SK-N-SH (cell line): Measurements from ENCODE around the gene SRP14. TPM values are rescaled to one million over a fixed set of nuclear protein-coding genes. Genes with fewer than 3 reads are reported as not detected.

ENCODE experiments used
- CTCF ChIA-PET: fragments of 300-600, 350-600 bp; formaldehyde crosslinking; extraction: SDS; loops from one replicate; lab custom pipeline; 2021; lab: Yijun Ruan, JAX
- POLR2A ChIA-PET: fragments of 350-600 bp; sonication (Branson Sonifier 250); formaldehyde crosslinking; extraction: SDS; loops from one replicate; lab custom pipeline; 2020; ENCODE audit warnings: antibody characterized with exemption, inconsistent platforms; lab: Yijun Ruan, JAX
- DNase-seq: peaks from one replicate; pipeline ENCODE4 v3.0.0; 2012
- H2AFZ ChIP-seq: fragments of 200-600 bp; sonication (generic); 2 replicates; pipeline ENCODE4 v1.8.1; 2016; ENCODE audit warnings: antibody characterized with exemption, mild to moderate bottlenecking, low read depth
- H3F3A ChIP-seq: fragments of 200-600 bp; sonication (generic); replicated peaks from 2 replicates; pipeline ENCODE3; 2016; ENCODE audit warnings: antibody characterized with exemption, mild to moderate bottlenecking; ENCODE audit not compliant: insufficient read depth
- H3K27ac ChIP-seq, 2 experiments: fragments of 200-500 bp in 1 of 2; fragments of 200-600 bp in 1 of 2; sonication (Bioruptor generic) in 1 of 2; sonication (generic), shearing (Covaris generic) in 1 of 2; 2 replicates each; pipeline versions ENCODE4 v1.5.1 to v1.6.1; 2014 to 2016; ENCODE audit warnings: low read depth in 2 of 2, inconsistent platforms in 1 of 2, low read length in 1 of 2, mild to moderate bottlenecking in 1 of 2, mixed read lengths in 1 of 2
- H3K27me3 ChIP-seq: fragments of 200-600 bp; sonication (generic), shearing (Covaris generic); 2 replicates; pipeline ENCODE4 v1.6.1; 2016; ENCODE audit warnings: mixed run types; ENCODE audit not compliant: insufficient read depth
- H3K36me3 ChIP-seq, 2 experiments: fragments of 200-500 bp in 1 of 2; fragments of 200-600 bp in 1 of 2; sonication (Bioruptor generic) in 1 of 2; sonication (generic) in 1 of 2; replicated peaks in 1 of 2; 2 replicates each; pipeline versions ENCODE3 to v1.5.1; 2014 to 2016; ENCODE audit warnings: low read length in 1 of 2, mild to moderate bottlenecking in 1 of 2; ENCODE audit not compliant: insufficient read depth in 2 of 2, control insufficient read depth in 1 of 2
- H3K4me1 ChIP-seq, 2 experiments: fragments of 200-500 bp in 1 of 2; fragments of 200-600 bp in 1 of 2; sonication (Bioruptor generic) in 1 of 2; sonication (generic), shearing (Covaris generic) in 1 of 2; 2 replicates each; pipeline versions ENCODE4 v1.5.1 to v1.6.1; 2014 to 2016; ENCODE audit warnings: low read depth in 1 of 2, low read length in 1 of 2, mixed run types in 1 of 2; ENCODE audit not compliant: insufficient read depth in 2 of 2, control insufficient read depth in 1 of 2
- H3K4me2 ChIP-seq: fragments of 200-600 bp; sonication (generic), shearing (Covaris generic); 2 replicates; pipeline ENCODE4 v1.6.1; 2017; ENCODE audit warnings: mixed run types
- H3K4me3 ChIP-seq, 2 experiments: fragments of 200-500 bp in 1 of 2; fragments of 200-600 bp in 1 of 2; sonication (Bioruptor generic) in 1 of 2; sonication (generic), shearing (Covaris generic) in 1 of 2; 2 replicates each; pipeline versions ENCODE4 v1.5.1 to v1.8.1; 2014 to 2016; ENCODE audit warnings: low read depth in 2 of 2, inconsistent platforms in 1 of 2, low read length in 1 of 2, mild to moderate bottlenecking in 1 of 2, mixed read lengths in 1 of 2, moderate library complexity in 1 of 2
- H3K79me2 ChIP-seq: fragments of 200-600 bp; sonication (generic); 2 replicates; pipeline ENCODE4 v1.8.1; 2017; ENCODE audit warnings: mild to moderate bottlenecking; ENCODE audit not compliant: insufficient read depth
- H3K9ac ChIP-seq: fragments of 200-600 bp; sonication (generic); 2 replicates; pipeline ENCODE4 v1.6.1; 2017; ENCODE audit warnings: mixed run types
- H3K9me2 ChIP-seq: fragments of 200-600 bp; sonication (generic); 2 replicates; pipeline ENCODE4 v1.6.1; 2017; ENCODE audit warnings: mixed run types
- H3K9me3 ChIP-seq: fragments of 200-600 bp; sonication (generic); 2 replicates; pipeline ENCODE4 v1.6.1; 2017; ENCODE audit warnings: mixed run types, mild to moderate bottlenecking, moderate library complexity
- H4K20me1 ChIP-seq: fragments of 200-600 bp; sonication (generic); 2 replicates; pipeline ENCODE4 v1.6.1; 2017; ENCODE audit warnings: mild to moderate bottlenecking, mixed run types; ENCODE audit not compliant: insufficient read depth
- CHD2 ChIP-seq: fragments of 150-350 bp; IDR thresholded peaks from 2 replicates; pipeline ENCODE4 v1.6.1; 2018; ENCODE audit warnings: low read length; ENCODE audit not compliant: partially characterized antibody
- CTCF ChIP-seq: fragments of 200-600 bp; sonication (generic); IDR thresholded peaks from 2 replicates; pipeline ENCODE4 v1.6.1; 2017; ENCODE audit warnings: antibody characterized with exemption, mild to moderate bottlenecking, moderate library complexity
- EZH2phosphoT487 ChIP-seq: fragments of 200-600 bp; sonication (generic); IDR thresholded peaks from 2 replicates; pipeline ENCODE4 v1.6.1; 2017; ENCODE audit warnings: low read depth, mixed run types, mild to moderate bottlenecking, antibody characterized with exemption, moderate library complexity, borderline replicate concordance
- FOSL2 ChIP-seq: IDR thresholded peaks from 2 replicates; pipeline ENCODE4 v1.4.0; 2012; ENCODE audit warnings: low read depth, mild to moderate bottlenecking, moderate library complexity, borderline replicate concordance
- GATA2 ChIP-seq: sonication (generic); formaldehyde crosslinking; IDR thresholded peaks from 2 replicates; pipeline ENCODE4 v1.5.0; 2020; ENCODE audit warnings: mild to moderate bottlenecking, missing genetic modification reagents
- IRF3 ChIP-seq: fragments of 150-350 bp; IDR thresholded peaks from 2 replicates; pipeline ENCODE4 v1.6.1; 2016; ENCODE audit warnings: mild to moderate bottlenecking, low read depth, low read length
- MEF2A ChIP-seq: IDR thresholded peaks from 2 replicates; pipeline ENCODE4 v1.4.0; 2012; ENCODE audit warnings: low read depth, borderline replicate concordance
- MXI1 ChIP-seq: IDR thresholded peaks from 2 replicates; pipeline ENCODE4 v1.6.1; 2012; ENCODE audit warnings: mild to moderate bottlenecking, low read depth, low read length, improper control_type of control experiment
- PBX3 ChIP-seq: IDR thresholded peaks from 2 replicates; pipeline ENCODE4; 2012
- RCOR1 ChIP-seq: fragments of 150-350 bp; IDR thresholded peaks from 2 replicates; pipeline ENCODE4 v1.6.1; 2017; ENCODE audit warnings: antibody characterized with exemption, low read length
- REST ChIP-seq: IDR thresholded peaks from 2 replicates; pipeline ENCODE4 v1.6.1; 2012; ENCODE audit warnings: mild to moderate bottlenecking, low read depth, low read length, moderate library complexity
- RXRA ChIP-seq: IDR thresholded peaks from 2 replicates; pipeline ENCODE4 v1.4.0; 2012; ENCODE audit warnings: low read depth, mild to moderate bottlenecking, borderline replicate concordance
- SIN3A ChIP-seq: IDR thresholded peaks from 2 replicates; pipeline ENCODE4 v1.6.1; 2012; ENCODE audit warnings: low read depth, mild to moderate bottlenecking, low read length, moderate library complexity, borderline replicate concordance
- SMC3 ChIP-seq: IDR thresholded peaks from 2 replicates; pipeline ENCODE4 v1.6.1; 2012; ENCODE audit warnings: low read depth, low read length, improper control_type of control experiment
- WGBS: methylation state at CpG from one replicate; pipeline ENCODE4 v1.1.6; 2017; ENCODE audit warnings: low lambda C conversion rate; 5-methylcytosine and 5-hydroxymethylcytosine counted together
- polyA plus RNA-seq, 3 experiments: library from polyadenylated mRNA; depleted of rRNA; stranded (reverse); fragments of >200 nt; gene quantifications; 2 replicates each; pipeline ENCODE4 v1.2.3, GENCODE V29; 2012

Gene SRP14
- polyA plus RNA-seq, 1 of the 3 experiments (the other 2 are of a cell fraction): 489 TPM

GRCh38 chr15:40003116-40003916 is 35.7 kb downstream of the SRP14 start:
- no peak overlapping the region for H2AFZ ChIP-seq
- H3F3A ChIP-seq: no peaks in the 10 kb centered on the region
- no peaks in the 10 kb centered on the region for H3K27me3 ChIP-seq
- 80% methylated on average over 7 of the region's 7 CpGs for WGBS
- no peaks in the 10 kb centered on the region for H3K79me2 ChIP-seq
- no peak overlapping the region for H3K4me2 ChIP-seq
- H3K9ac ChIP-seq: no peak overlapping the region
- no peaks in the 10 kb centered on the region for H4K20me1 ChIP-seq
- no peak overlapping the region for H3K27ac ChIP-seq
- no peaks in the 10 kb centered on the region for H3K9me2 ChIP-seq
- no peak for DNase-seq
- H3K36me3 ChIP-seq: peaks cover 74 to 85% of the 10 kb centered on the region in 2 experiments
- ChIA-PET CTCF (interaction anchor here (0.6 to 1.6 kb wide), 4 partner anchors 8 to 101 kb away, joined by 3 to 6 read pairs (median 4); no protein-coding TSS in a partner anchor), POLR2A (interaction anchor here (0.8 kb wide), 1 partner anchor 16 kb away, joined by 3 read pairs; no protein-coding TSS in a partner anchor)
- H3K4me1 ChIP-seq: peaks cover 0 to 9% of the 10 kb centered on the region in 2 experiments; a peak in 2 of 4 replicates
- TF ChIP-seq MEF2A (no peak), SMC3 (no peak), RXRA (no peak), REST (no peak), SIN3A (no peak), FOSL2 (no peak), CHD2 (no peak), MXI1 (no peak), GATA2 (CRISPR knock-in tag) (no peak), RCOR1 (no peak), CTCF (no peak), EZH2phosphoT487 (no peak), PBX3 (no peak), IRF3 (no peak)
- H3K9me3 ChIP-seq: no peaks in the 10 kb centered on the region
- H3K4me3 ChIP-seq: no peak overlapping the region
